ENCODE measurements around the gene TYMP. TPM values are rescaled to one million over a fixed set of nuclear protein-coding genes. Genes with fewer than 3 reads are reported as not detected.
"Not testable (repeated sequence)": the region's sequence is repeated elsewhere in the genome, so short reads cannot be mapped to it uniquely, and the experiment has no call there.

Gene TYMP
- total and polyA plus RNA-seq, 2 of the 8 experiments (the other 6 are each of a cell fraction or from before 2014, with no cell fraction given) = 0.43 to 0.48 TPM

DNA sequence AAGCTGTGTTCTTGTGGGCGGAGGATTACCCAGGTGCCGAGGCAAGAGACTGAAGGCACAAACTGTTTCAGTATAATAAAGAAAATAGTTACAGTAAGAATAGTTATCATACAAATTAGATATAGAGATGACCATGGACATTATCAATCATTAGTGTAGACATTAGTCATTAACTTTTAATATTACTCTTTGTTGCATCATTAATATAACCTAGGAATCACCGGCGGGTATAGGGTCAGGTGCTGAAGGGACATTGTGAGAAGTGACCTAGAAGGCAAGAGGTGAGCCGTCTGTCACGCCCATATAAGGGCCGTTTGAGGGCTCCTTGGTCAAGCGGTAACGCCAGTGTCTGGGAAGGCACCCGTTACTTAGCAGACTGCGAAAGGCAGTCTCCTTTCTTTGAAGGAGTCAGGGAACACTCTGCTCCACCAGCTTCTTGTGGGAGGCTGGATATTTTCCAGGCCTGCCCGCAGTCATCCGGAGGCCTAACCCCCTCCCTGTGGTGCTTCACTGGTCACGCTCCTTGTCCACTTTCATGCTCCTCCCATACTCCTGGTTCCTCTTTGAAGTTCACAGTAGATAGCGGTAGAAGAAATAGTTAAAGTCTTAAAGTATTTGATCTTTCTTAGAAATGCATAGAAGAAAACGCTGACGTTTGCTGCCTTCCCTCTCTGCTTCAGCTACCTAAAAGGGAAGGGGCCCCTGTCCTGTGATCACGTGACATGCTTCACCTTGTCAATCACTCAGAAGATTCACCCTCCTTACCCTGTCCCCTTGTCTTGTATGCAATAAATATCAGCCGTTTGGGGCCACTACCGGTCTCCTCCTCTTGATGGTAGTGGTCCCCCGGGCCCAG is 4.3 kb upstream of the TYMP start:
- H3K9me3 ChIP-seq (ENCODE audit: insufficient read depth in 2 of 2, low read depth in 1 of 2, low read length in 1 of 2); H2BK15ac ChIP-seq (ENCODE audit: low read length); H2BK12ac ChIP-seq (ENCODE audit: low read depth, low read length); H3K9ac ChIP-seq (replicated peaks in 1 of 4; ENCODE audit: extremely low read depth in 1 of 4, low read depth in 3 of 4, low read length in 3 of 4); H3K4me2 ChIP-seq (ENCODE audit: insufficient read depth in 1 of 2, low read depth in 2 of 2, low read length in 2 of 2); H3K79me1 ChIP-seq (ENCODE audit: low read depth, low read length); H4K20me1 ChIP-seq (replicated peaks in 1 of 2; ENCODE audit: control insufficient read depth in 1 of 2, insufficient read depth in 2 of 2, low read length in 2 of 2); H4K5ac ChIP-seq (ENCODE audit: insufficient read length, low read depth, low read length); H3K36me3 ChIP-seq (ENCODE audit: control insufficient read depth in 2 of 4, insufficient read depth in 4 of 4, low read length in 3 of 4); H3K14ac ChIP-seq (ENCODE audit: insufficient read length); H3K18ac ChIP-seq (ENCODE audit: extremely low read depth, low read length); H2BK5ac ChIP-seq (ENCODE audit: low read depth, low read length); DNase-seq (ENCODE audit: low read depth in 1 of 2, low spot score in 2 of 2); H4K91ac ChIP-seq (replicated peaks; ENCODE audit: insufficient read length, low read length); H2AK5ac ChIP-seq (ENCODE audit: low read depth, low read length); H3K27ac ChIP-seq (ENCODE audit: low read depth, low read length); H4K8ac ChIP-seq (ENCODE audit: extremely low read depth, insufficient read depth, low read length); H3K4me3 ChIP-seq (ENCODE audit: extremely low read depth in 1 of 4, insufficient read depth in 2 of 4, low read depth in 3 of 4, low read length in 4 of 4); H2BK20ac ChIP-seq (ENCODE audit: low read length); H3K23ac ChIP-seq (ENCODE audit: insufficient read length); H3K79me2 ChIP-seq (ENCODE audit: control insufficient read depth in 1 of 2, insufficient read depth in 2 of 2, low read length in 2 of 2); H2AFZ ChIP-seq (ENCODE audit: low read length); POLR2A ChIA-PET (ENCODE audit: partially characterized antibody); H3K4ac ChIP-seq (replicated peaks; ENCODE audit: insufficient read length, low read depth, low read length); H2BK120ac ChIP-seq (replicated peaks; ENCODE audit: low read depth, low read length); FAIRE-seq; H3K56ac ChIP-seq (replicated peaks; ENCODE audit: insufficient read length, low read depth, low read length): not testable (repeated sequence)
- H3K23me2 ChIP-seq (ENCODE audit: low read depth, low read length) = peaks cover 18% of the 10 kb centered on the region; the same call in 1 of the 2 replicates
- WGBS, 2 experiments (ENCODE audit: extremely low coverage in 1 of 2, insufficient coverage in 1 of 2, insufficient read length in 1 of 2, insufficient replicate concordance in 2 of 2, low coverage in 1 of 2, low lambda C conversion rate in 2 of 2, missing lambda C conversion rate in 1 of 2) = 87% methylated on average over 21 of the region's 21 CpGs; no CpG with 5 or more reads in 1 of the 2 experiments
- peak; percentile 83 for TF ChIP-seq SRF (IDR thresholded peaks at IDR 0.05; ENCODE audit: low read depth, low read length)
- CTCF ChIA-PET (ENCODE audit: partially characterized antibody) = interaction anchor here (0.9 to 1.2 kb wide), 3 partner anchors 8 to 82 kb away, joined by 3 to 5 read pairs (median 5); partner anchors contain the start of gene SCO2
- H3K27me3 ChIP-seq (replicated peaks in 1 of 4; ENCODE audit: control insufficient read depth in 3 of 4, extremely low read depth in 1 of 4, insufficient read depth in 3 of 4, low read length in 3 of 4) = peaks cover 35 to 45% (median 42%) of the 10 kb centered on the region in 4 experiments
- peaks cover 0 to 14% (median 5%) of the 10 kb centered on the region in 4 experiments; a peak in 5 of 7 replicates for H3K4me1 ChIP-seq (replicated peaks in 1 of 4; ENCODE audit: control insufficient read depth in 3 of 4, insufficient read depth in 4 of 4, low read length in 3 of 4)
